Hepatocyte (in vitro differentiated cells): Measurements from ENCODE around the gene EFNB1. TPM values are rescaled to one million over a fixed set of nuclear protein-coding genes. Genes with fewer than 3 reads are reported as not detected.
"Not testable (repeated sequence)": the region's sequence is repeated elsewhere in the genome, so short reads cannot be mapped to it uniquely, and the experiment has no call there.

ENCODE experiments used
- DNase-seq: peaks from one replicate; pipeline ENCODE4 v3.0.0-alpha.2; 2016; ENCODE audit warnings: low spot score
- H2AFZ ChIP-seq: fragments of 200-600 bp; sonication (generic); 2 replicates; pipeline ENCODE4 v1.6.0; 2016; ENCODE audit warnings: antibody characterized with exemption, mild to moderate bottlenecking
- H3K27ac ChIP-seq: fragments of 200-600 bp; sonication (generic); 2 replicates; pipeline ENCODE4 v1.5.1; 2016; ENCODE audit warnings: mild to moderate bottlenecking
- H3K27me3 ChIP-seq: fragments of 200-600 bp; sonication (generic); 2 replicates; pipeline ENCODE4 v1.6.1; 2016
- H3K36me3 ChIP-seq: fragments of 200-600 bp; sonication (generic); replicated peaks from 2 replicates; pipeline ENCODE4 v1.5.1; 2016; ENCODE audit warnings: low read depth; ENCODE audit not compliant: insufficient read depth
- H3K4me1 ChIP-seq: fragments of 200-600 bp; sonication (generic); 2 replicates; pipeline ENCODE4 v1.5.1; 2016; ENCODE audit warnings: mild to moderate bottlenecking, moderate library complexity; ENCODE audit not compliant: insufficient read depth
- H3K4me2 ChIP-seq: fragments of 200-600 bp; sonication (generic); 2 replicates; pipeline ENCODE4 v1.6.0; 2016
- H3K4me3 ChIP-seq: fragments of 200-600 bp; sonication (generic); 2 replicates; pipeline ENCODE4 v1.5.1; 2016; ENCODE audit warnings: mild to moderate bottlenecking
- H3K79me2 ChIP-seq: fragments of 200-600 bp; sonication (generic); 2 replicates; pipeline ENCODE4 v1.6.0; 2017; ENCODE audit warnings: mild to moderate bottlenecking
- H3K9me2 ChIP-seq: fragments of 200-600 bp; sonication (generic); replicated peaks from 2 replicates; pipeline ENCODE4 v1.6.0; 2017; ENCODE audit warnings: mild to moderate bottlenecking; ENCODE audit not compliant: insufficient read depth
- H3K9me3 ChIP-seq: fragments of 200-600 bp; sonication (generic); 2 replicates; pipeline ENCODE4 v1.5.1; 2016; ENCODE audit warnings: low read depth, mild to moderate bottlenecking
- H4K20me1 ChIP-seq: fragments of 200-600 bp; sonication (generic); 2 replicates; pipeline ENCODE4 v1.6.0; 2016; ENCODE audit warnings: mild to moderate bottlenecking; ENCODE audit not compliant: insufficient read depth, poor library complexity, severe bottlenecking
- CTCF ChIP-seq: fragments of 200-600 bp; sonication (generic); IDR thresholded peaks from 2 replicates; pipeline ENCODE4 v1.5.1; 2016; ENCODE audit warnings: antibody characterized with exemption, mild to moderate bottlenecking; ENCODE audit not compliant: poor library complexity
- EZH2 ChIP-seq: fragments of 200-600 bp; sonication (generic); IDR thresholded peaks from 2 replicates; pipeline ENCODE4 v1.6.1; 2016; ENCODE audit warnings: antibody characterized with exemption, mild to moderate bottlenecking, borderline replicate concordance
- EZH2phosphoT487 ChIP-seq: fragments of 200-600 bp; sonication (generic); IDR thresholded peaks from one replicate; pipeline ENCODE4 v1.6.1; 2018; ENCODE audit warnings: antibody characterized with exemption, mild to moderate bottlenecking, low read depth, moderate library complexity; ENCODE audit not compliant: unreplicated experiment, severe bottlenecking
- WGBS: methylation state at CpG from one replicate; pipeline ENCODE4 v1.1.6; 2016; ENCODE audit warnings: low lambda C conversion rate; ENCODE audit errors: missing lambda C conversion rate; 5-methylcytosine and 5-hydroxymethylcytosine counted together
- polyA plus RNA-seq: library from polyadenylated mRNA; unstranded; fragments of >200 nt; fragmentation: Nextera tagmentation; extraction: Ambion mirVana; gene quantifications from 2 replicates; pipeline ENCODE4 v1.2.1, GENCODE V29; 2016
- total RNA-seq: library from RNA; depleted of rRNA; stranded (reverse); fragments of >200 nt; gene quantifications from 2 replicates; pipeline ENCODE4 v1.2.3, GENCODE V29; 2014

The EFNB1 gene
- total RNA-seq (36.4 and 46.4 TPM in 2 replicates), polyA plus RNA-seq (33.5 and 35.1 TPM in 2 replicates)

GRCh38 chrX:68828740-68829581 lies at the start of gene EFNB1:
EFNB1 (plus strand) TSS chrX:68829021; CDS start chrX:68829777, 756 bp downstream.
- Histone ChIP-seq H3K4me2 (peak within 1 kb of the TSS; percentile 78), H3K4me1 (no peaks in the 10 kb centered on the region), H4K20me1 (peaks cover 29% of the 10 kb centered on the region), H3K9me3 (no peaks in the 10 kb centered on the region), H3K36me3 (no peaks in the 10 kb centered on the region), H3K27ac (peak within 1 kb of the TSS; percentile 76), H3K27me3 (no peaks in the 10 kb centered on the region), H3K79me2 (peaks cover 49% of the 10 kb centered on the region), H3K4me3 (peak within 1 kb of the TSS; percentile 75), H3K9me2 (no peaks in the 10 kb centered on the region), H2AFZ (no peak within 1 kb of the TSS)
- no peak for TF ChIP-seq EZH2phosphoT487
- no peak for TF ChIP-seq EZH2
- no peak for TF ChIP-seq CTCF
- WGBS, result 43% methylated on average over 56 of the region's 82 CpGs
- DNase-seq, result peak; percentile 96

- H3K4me1 ChIP-seq, H2AFZ ChIP-seq, H4K20me1 ChIP-seq, H3K9me2 ChIP-seq, H3K36me3 ChIP-seq, H3K27me3 ChIP-seq, H3K4me2 ChIP-seq, H3K27ac ChIP-seq, H3K4me3 ChIP-seq, H3K9me3 ChIP-seq, DNase-seq, H3K79me2 ChIP-seq: not testable (repeated sequence)
- WGBS, result 84% methylated on average over 4 of the region's 4 CpGs
These were observed 47.5 kb upstream of the EFNB1 start for GRCh38 chrX:68781295-68781694.

- H3K4me3 ChIP-seq, result no peak overlapping the region
- no peak for DNase-seq
- no peak overlapping the region for H2AFZ ChIP-seq
- H3K36me3 ChIP-seq, result no peaks in the 10 kb centered on the region
- no peak overlapping the region for H3K27ac ChIP-seq
- no peaks in the 10 kb centered on the region for H3K4me1 ChIP-seq
- no peaks in the 10 kb centered on the region for H4K20me1 ChIP-seq
- H3K9me2 ChIP-seq, result no peaks in the 10 kb centered on the region
- no peak for TF ChIP-seq CTCF
- no peak for TF ChIP-seq EZH2phosphoT487
- no peaks in the 10 kb centered on the region for H3K27me3 ChIP-seq
- H3K9me3 ChIP-seq, result no peaks in the 10 kb centered on the region
- no peaks in the 10 kb centered on the region for H3K79me2 ChIP-seq
- H3K4me2 ChIP-seq, result no peak overlapping the region
- WGBS, result 85% methylated on average over 10 of the region's 10 CpGs
These were observed 44.0 kb upstream of the EFNB1 start for GRCh38 chrX:68784816-68785215.

GRCh38 chrX:68786581-68786980 lies 42.2 kb upstream of the EFNB1 start:
- not testable (repeated sequence) for H3K9me2 ChIP-seq, H3K27ac ChIP-seq, H4K20me1 ChIP-seq, H3K4me3 ChIP-seq, H3K4me2 ChIP-seq, H3K36me3 ChIP-seq, H3K9me3 ChIP-seq, DNase-seq, H3K4me1 ChIP-seq, H3K27me3 ChIP-seq, H3K79me2 ChIP-seq, H2AFZ ChIP-seq
- WGBS, result 91% methylated on average over 3 of the region's 4 CpGs
